CD14-positive monocyte (primary cell): Measurements from ENCODE around the gene IRX1. TPM values are rescaled to one million over a fixed set of nuclear protein-coding genes. Genes with fewer than 3 reads are reported as not detected.

Source experiments
- DNase-seq, 3 donors: peaks; one replicate each; pipeline ENCODE4 v3.0.0-alpha.2; 2011 to 2022
- H2AFZ ChIP-seq: 2 replicates; pipeline ENCODE4 v1.6.0; 2012; ENCODE audit warnings: mild to moderate bottlenecking, low read depth, low read length, inconsistent platforms; ENCODE audit not compliant: insufficient read depth, poor library complexity, severe bottlenecking
- H3K27ac ChIP-seq, 2 donors: 1 replicate in 1 of 2; 2 replicates in 1 of 2; pipeline ENCODE4 v1.5.1; 2012 to 2013; ENCODE audit warnings: low read length in 2 of 2, control low read depth in 1 of 2, inconsistent platforms in 1 of 2, low read depth in 1 of 2, mild to moderate bottlenecking in 1 of 2
- H3K27me3 ChIP-seq, 2 donors: one replicate each; pipeline versions ENCODE4 v1.6.0 to v1.6.1; 2011 to 2013; ENCODE audit warnings: low read length in 2 of 2; ENCODE audit not compliant: control insufficient read depth in 2 of 2, insufficient read depth in 2 of 2
- H3K36me3 ChIP-seq, 2 donors: replicated peaks in 1 of 2; 1 replicate in 1 of 2; 2 replicates in 1 of 2; pipeline versions ENCODE4 v1.5.1 to v1.6.1; 2012 to 2013; ENCODE audit warnings: low read length in 2 of 2, control low read depth in 1 of 2, inconsistent platforms in 1 of 2, mild to moderate bottlenecking in 1 of 2; ENCODE audit not compliant: insufficient read depth in 2 of 2, control insufficient read depth in 1 of 2
- H3K4me1 ChIP-seq, 2 donors: 1 replicate in 1 of 2; 2 replicates in 1 of 2; pipeline versions ENCODE4 v1.5.1 to v1.6.1; 2012 to 2013; ENCODE audit warnings: low read length in 2 of 2, control low read depth in 1 of 2, inconsistent platforms in 1 of 2, mild to moderate bottlenecking in 1 of 2, moderate library complexity in 1 of 2; ENCODE audit not compliant: insufficient read depth in 2 of 2, control insufficient read depth in 1 of 2
- H3K4me2 ChIP-seq: replicated peaks from 2 replicates; pipeline ENCODE3; 2012; ENCODE audit warnings: low read length, moderate library complexity, mild to moderate bottlenecking; ENCODE audit not compliant: poor library complexity, severe bottlenecking; ENCODE audit errors: extremely low read depth
- H3K4me3 ChIP-seq, 3 experiments: fragments of 200-600 bp in 1 of 3; sonication (generic) in 1 of 3; replicated peaks in 1 of 3; 1 replicate in 2 of 3; 2 replicates in 1 of 3; pipeline ENCODE4 v1.5.1; 2011 to 2013; ENCODE audit warnings: low read length in 3 of 3, mild to moderate bottlenecking in 3 of 3, control low read depth in 2 of 3, low read depth in 2 of 3, inconsistent platforms in 1 of 3, moderate library complexity in 1 of 3
- H3K79me2 ChIP-seq: 2 replicates; pipeline ENCODE4 v1.6.0; 2012; ENCODE audit warnings: mild to moderate bottlenecking, control low read depth, inconsistent platforms, low read length, moderate library complexity; ENCODE audit not compliant: insufficient read depth
- H3K9ac ChIP-seq: 2 replicates; pipeline ENCODE4 v1.6.0; 2017; ENCODE audit warnings: low read length, mild to moderate bottlenecking; ENCODE audit not compliant: insufficient read depth, poor library complexity, severe bottlenecking
- H3K9me3 ChIP-seq, 2 donors: replicated peaks in 1 of 2; 1 replicate in 1 of 2; 2 replicates in 1 of 2; pipeline versions ENCODE4 v1.5.1 to v1.6.1; 2012 to 2013; ENCODE audit warnings: low read length in 2 of 2, control low read depth in 1 of 2; ENCODE audit not compliant: control insufficient read depth in 1 of 2, insufficient read depth in 1 of 2
- H4K20me1 ChIP-seq: 2 replicates; pipeline ENCODE4 v1.6.0; 2012; ENCODE audit warnings: mild to moderate bottlenecking, low read length, control low read depth, moderate library complexity; ENCODE audit not compliant: insufficient read depth
- H3K27ac Mint-ChIP-seq, 7 donors: one replicate each; pipeline ENCODE4 v1.8.0; 2020; ENCODE audit warnings: mild to moderate bottlenecking in 7 of 7, mixed read lengths in 7 of 7, moderate library complexity in 6 of 7, inconsistent platforms in 2 of 7
- H3K27me3 Mint-ChIP-seq, 3 donors: one replicate each; pipeline ENCODE4 v1.8.0; 2021 to 2022; ENCODE audit warnings: low read depth in 3 of 3, mild to moderate bottlenecking in 3 of 3, mixed read lengths in 3 of 3, moderate library complexity in 3 of 3, inconsistent platforms in 1 of 3
- H3K36me3 Mint-ChIP-seq, 2 donors: one replicate each; pipeline ENCODE4 v1.8.0; 2020; ENCODE audit warnings: mixed read lengths in 2 of 2, inconsistent platforms in 1 of 2, mild to moderate bottlenecking in 1 of 2
- H3K4me1 Mint-ChIP-seq: one replicate; pipeline ENCODE4 v1.8.0; 2020; ENCODE audit warnings: mild to moderate bottlenecking, mixed read lengths
- H3K4me3 Mint-ChIP-seq, 2 donors: one replicate each; pipeline ENCODE4 v1.8.0; 2020; ENCODE audit warnings: mild to moderate bottlenecking in 2 of 2, mixed read lengths in 2 of 2, moderate library complexity in 1 of 2
- H3K9me3 Mint-ChIP-seq, 7 donors: one replicate each; pipeline ENCODE4 v1.8.0; 2020 to 2022; ENCODE audit warnings: mixed read lengths in 7 of 7, mild to moderate bottlenecking in 6 of 7, moderate library complexity in 6 of 7, inconsistent platforms in 2 of 7
- WGBS: methylation state at CpG from one replicate; pipeline ENCODE4 v1.1.5; 2013; ENCODE audit warnings: missing lambda C conversion rate; ENCODE audit not compliant: insufficient coverage; 5-methylcytosine and 5-hydroxymethylcytosine counted together
- intact Hi-C, 2 donors: fragments of 100-400 bp; cut with micrococcal nuclease; formaldehyde crosslinking; loops; one replicate each; pipeline versions ENCODE4 v1.15.0 to v1.15.1; 2023
- polyA plus RNA-seq, 3 donors: library from polyadenylated mRNA; depleted of rRNA in 1 of 3; unstranded in 2 of 3; stranded (reverse) in 1 of 3; fragments of 300-500 nt in 2 of 3; fragments of >200 nt in 1 of 3; fragmentation: Illumina TruSeq in 2 of 3; gene quantifications; 1 replicate in 2 of 3; 2 replicates in 1 of 3; pipeline ENCODE4 v1.2.3, GENCODE V29; 2012 to 2021
- TF ChIP-seq, protein P1 (sequence below): fragments of 200-600 bp; IDR thresholded peaks from one replicate; pipeline ENCODE4 v1.8.0; 2022; ENCODE audit warnings: antibody characterized with exemption, mild to moderate bottlenecking

The IRX1 gene
- polyA plus RNA-seq, 3 donors, result not detected

DNA sequence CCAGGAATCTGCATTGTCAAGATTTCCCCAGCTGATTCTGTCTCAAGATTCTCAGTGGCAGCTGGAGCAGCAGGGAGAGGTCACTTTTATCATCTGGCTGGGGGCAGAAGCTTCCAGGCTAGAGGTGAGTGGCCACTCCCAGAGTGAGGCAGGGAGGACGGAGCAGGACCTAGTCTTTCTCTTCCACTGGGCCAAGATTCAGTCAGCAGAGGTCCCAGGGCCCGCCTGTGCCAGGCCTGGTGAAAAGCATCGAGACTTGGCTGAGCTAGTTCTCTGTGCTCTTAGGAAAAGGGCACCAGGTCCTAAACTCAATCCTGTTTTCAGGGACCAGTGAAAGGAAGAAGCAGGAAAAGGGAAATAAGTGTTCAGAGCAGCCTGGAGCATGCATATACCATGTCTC lies 46.6 kb downstream of the IRX1 start:
- Histone ChIP-seq H3K27ac (no peak overlapping the region), H3K4me1 (no peaks in the 10 kb centered on the region), H3K79me2 (no peaks in the 10 kb centered on the region), H3K4me3 (no peak overlapping the region), H3K4me2 (no peak overlapping the region), H3K9me3 (peaks cover 0 to 5% of the 10 kb centered on the region in 2 donors), H2AFZ (no peak overlapping the region), H3K9ac (no peak overlapping the region), H3K36me3 (no peaks in the 10 kb centered on the region), H3K27me3 (no peaks in the 10 kb centered on the region), H4K20me1 (no peaks in the 10 kb centered on the region)
- Mint-ChIP-seq H3K36me3 (no peaks in the 10 kb centered on the region), H3K9me3 (peaks cover 0 to 18% (median 3%) of the 10 kb centered on the region in 7 donors), H3K27me3 (peaks cover 0 to 2% (median 2%) of the 10 kb centered on the region in 3 donors), H3K27ac (no peak overlapping the region), H3K4me3 (no peak overlapping the region), H3K4me1 (no peaks in the 10 kb centered on the region)
- DNase-seq, result no peak
- 95% methylated on average over 3 of the region's 3 CpGs for WGBS
- TF ChIP-seq, protein P1, sequence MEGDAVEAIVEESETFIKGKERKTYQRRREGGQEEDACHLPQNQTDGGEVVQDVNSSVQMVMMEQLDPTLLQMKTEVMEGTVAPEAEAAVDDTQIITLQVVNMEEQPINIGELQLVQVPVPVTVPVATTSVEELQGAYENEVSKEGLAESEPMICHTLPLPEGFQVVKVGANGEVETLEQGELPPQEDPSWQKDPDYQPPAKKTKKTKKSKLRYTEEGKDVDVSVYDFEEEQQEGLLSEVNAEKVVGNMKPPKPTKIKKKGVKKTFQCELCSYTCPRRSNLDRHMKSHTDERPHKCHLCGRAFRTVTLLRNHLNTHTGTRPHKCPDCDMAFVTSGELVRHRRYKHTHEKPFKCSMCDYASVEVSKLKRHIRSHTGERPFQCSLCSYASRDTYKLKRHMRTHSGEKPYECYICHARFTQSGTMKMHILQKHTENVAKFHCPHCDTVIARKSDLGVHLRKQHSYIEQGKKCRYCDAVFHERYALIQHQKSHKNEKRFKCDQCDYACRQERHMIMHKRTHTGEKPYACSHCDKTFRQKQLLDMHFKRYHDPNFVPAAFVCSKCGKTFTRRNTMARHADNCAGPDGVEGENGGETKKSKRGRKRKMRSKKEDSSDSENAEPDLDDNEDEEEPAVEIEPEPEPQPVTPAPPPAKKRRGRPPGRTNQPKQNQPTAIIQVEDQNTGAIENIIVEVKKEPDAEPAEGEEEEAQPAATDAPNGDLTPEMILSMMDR, result no peak
- intact Hi-C loops, result no loop called here

DNA sequence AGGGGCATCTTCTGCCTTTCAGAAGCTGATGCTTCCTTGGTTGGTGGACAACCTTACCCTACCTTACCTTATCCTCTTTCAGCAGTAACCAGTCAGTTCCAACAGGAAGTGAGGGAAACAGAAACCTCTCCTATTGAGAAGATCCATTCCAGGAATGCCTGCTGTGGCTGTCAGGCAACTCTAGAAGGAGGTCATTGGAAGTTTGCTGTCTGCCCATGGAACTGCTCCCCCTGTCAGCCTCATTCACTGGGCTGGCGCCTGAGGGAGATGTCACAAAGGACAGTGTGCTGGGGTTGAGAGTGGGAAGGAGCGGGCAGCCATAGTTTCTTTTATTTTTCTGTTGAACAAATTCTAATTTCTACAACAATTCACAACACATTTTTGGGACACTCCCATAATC lies 54.7 kb downstream of the IRX1 start:
- H3K27ac Mint-ChIP-seq, result no peak overlapping the region

More for the DNA sequence above, 54.7 kb downstream of the IRX1 start:
- Histone ChIP-seq H3K4me2 (no peak overlapping the region), H3K27ac (no peak overlapping the region), H3K4me3 (no peak overlapping the region), H3K9me3 (peaks cover 0 to 9% of the 10 kb centered on the region in 2 donors), H4K20me1 (no peaks in the 10 kb centered on the region), H3K79me2 (no peaks in the 10 kb centered on the region), H3K27me3 (no peaks in the 10 kb centered on the region), H3K9ac (no peak overlapping the region), H3K36me3 (no peaks in the 10 kb centered on the region), H3K4me1 (no peaks in the 10 kb centered on the region), H2AFZ (no peak overlapping the region)
- TF ChIP-seq, protein P1, result no peak
- no peaks in the 10 kb centered on the region for H3K4me1 Mint-ChIP-seq
- no peak overlapping the region for H3K4me3 Mint-ChIP-seq
- no peak for DNase-seq
- peaks cover 0 to 4% (median 1%) of the 10 kb centered on the region in 3 donors for H3K27me3 Mint-ChIP-seq
- no peaks in the 10 kb centered on the region for H3K36me3 Mint-ChIP-seq
- intact Hi-C loops, result no loop called here
- WGBS, result no CpG with 5 or more reads among the region's 2 CpGs
- H3K9me3 Mint-ChIP-seq, result peaks cover 0 to 17% (median 6%) of the 10 kb centered on the region in 7 donors
